IMR-90 (cell line): ENCODE results near the gene EGFR. TPM values are rescaled to one million over a fixed set of nuclear protein-coding genes. Genes with fewer than 3 reads are reported as not detected.
A peak's percentile ranks its signal among the peaks of the same experiment; 100 is the strongest.

ENCODE experiments used
- ATAC-seq: fragments of 200-7000 bp; cut with Tn5 transposase; 2 replicates; pipeline ENCODE4 v1.9.1; 2020; ENCODE audit warnings: low read depth, mild to moderate bottlenecking, moderate library complexity
- BruUV-seq: library from RNA; stranded (reverse); fragments of 400-500 nt; replicated peaks from 2 replicates; lab custom pipeline; 2021; lab: Mats Ljungman, UMichigan
- CTCF ChIA-PET: fragments of 300-600 bp; formaldehyde crosslinking; extraction: SDS; loops from one replicate; lab custom pipeline; 2021; ENCODE audit warnings: antibody characterized with exemption; lab: Yijun Ruan, JAX
- POLR2A ChIA-PET: fragments of 300-600 bp; sonication (Branson Sonifier 250); formaldehyde crosslinking; loops from one replicate; lab custom pipeline; 2022; ENCODE audit warnings: antibody characterized with exemption; ENCODE audit not compliant: unreplicated experiment; lab: Charles Lee
- DNase-seq: peaks from one replicate; pipeline ENCODE4 v3.0.0; 2013
- H2AFZ ChIP-seq: replicated peaks from 2 replicates; pipeline ENCODE3; 2013; ENCODE audit warnings: low read length, mild to moderate bottlenecking; ENCODE audit not compliant: poor library complexity
- H2AK5ac ChIP-seq: 2 replicates; pipeline ENCODE4 v1.6.1; 2013; ENCODE audit warnings: low read depth, low read length, inconsistent platforms
- H2AK9ac ChIP-seq: replicated peaks from 2 replicates; pipeline ENCODE3; 2013; ENCODE audit warnings: mild to moderate bottlenecking, low read depth, low read length, moderate library complexity; ENCODE audit not compliant: poor library complexity
- H2BK120ac ChIP-seq: 2 replicates; pipeline ENCODE4 v1.6.1; 2013; ENCODE audit warnings: low read depth, low read length, inconsistent platforms
- H2BK15ac ChIP-seq: 3 replicates; pipeline ENCODE4 v1.6.1; 2013; ENCODE audit warnings: low read depth, low read length, inconsistent platforms
- H2BK20ac ChIP-seq: 2 replicates; pipeline ENCODE4 v1.6.1; 2013; ENCODE audit warnings: low read depth, mild to moderate bottlenecking, inconsistent platforms, low read length, moderate library complexity
- H2BK5ac ChIP-seq: 2 replicates; pipeline ENCODE4 v1.6.1; 2013; ENCODE audit warnings: mild to moderate bottlenecking, low read depth, low read length, inconsistent platforms; ENCODE audit not compliant: poor library complexity, severe bottlenecking
- H3K14ac ChIP-seq: replicated peaks from 2 replicates; pipeline ENCODE4 v1.6.1; 2013; ENCODE audit warnings: low read depth, low read length, inconsistent platforms
- H3K18ac ChIP-seq: 2 replicates; pipeline ENCODE4 v1.6.1; 2013; ENCODE audit warnings: low read depth, low read length, control low read depth
- H3K23ac ChIP-seq: 2 replicates; pipeline ENCODE4 v1.6.1; 2013; ENCODE audit warnings: low read depth, low read length, inconsistent platforms
- H3K27ac ChIP-seq: 2 replicates; pipeline ENCODE4 v1.5.1; 2013; ENCODE audit warnings: mild to moderate bottlenecking, control low read depth, low read length; ENCODE audit not compliant: insufficient read depth
- H3K27me3 ChIP-seq: 2 replicates; pipeline ENCODE4 v1.6.1; 2013; ENCODE audit warnings: low read length; ENCODE audit not compliant: control insufficient read depth, insufficient read depth
- H3K36me3 ChIP-seq: 2 replicates; pipeline ENCODE4 v1.6.1; 2013; ENCODE audit warnings: low read length, mixed read lengths; ENCODE audit not compliant: control insufficient read depth, insufficient read depth
- H3K4ac ChIP-seq: 2 replicates; pipeline ENCODE4 v1.6.1; 2013; ENCODE audit warnings: low read depth, low read length, inconsistent platforms
- H3K4me1 ChIP-seq: 2 replicates; pipeline ENCODE4 v1.6.1; 2013; ENCODE audit warnings: low read length, mixed read lengths; ENCODE audit not compliant: control insufficient read depth, insufficient read depth
- H3K4me2 ChIP-seq: 2 replicates; pipeline ENCODE4 v1.6.1; 2013; ENCODE audit warnings: low read depth, mild to moderate bottlenecking, control low read depth, low read length, moderate library complexity
- H3K4me3 ChIP-seq: 2 replicates; pipeline ENCODE4 v1.5.1; 2013; ENCODE audit warnings: low read depth, mild to moderate bottlenecking, control low read depth, low read length, moderate library complexity; ENCODE audit not compliant: insufficient read depth
- H3K56ac ChIP-seq: 2 replicates; pipeline ENCODE4 v1.6.1; 2013; ENCODE audit warnings: low read length, inconsistent platforms; ENCODE audit not compliant: insufficient read depth; ENCODE audit errors: extremely low read depth
- H3K79me1 ChIP-seq, 2 experiments: 2 replicates each; pipeline ENCODE4 v1.6.1; 2013; ENCODE audit warnings: low read length in 2 of 2, inconsistent platforms in 1 of 2, low read depth in 1 of 2
- H3K9ac ChIP-seq: 2 replicates; pipeline ENCODE4 v1.6.1; 2013; ENCODE audit warnings: low read depth, low read length, control low read depth
- H3K9me1 ChIP-seq: 2 replicates; pipeline ENCODE4 v1.6.1; 2013; ENCODE audit warnings: low read length, inconsistent platforms; ENCODE audit not compliant: insufficient read depth
- H3K9me3 ChIP-seq: 2 replicates; pipeline ENCODE4 v1.6.1; 2013; ENCODE audit warnings: low read length; ENCODE audit not compliant: control insufficient read depth, insufficient read depth
- H4K20me1 ChIP-seq: 2 replicates; pipeline ENCODE4 v1.6.1; 2013; ENCODE audit warnings: low read length, inconsistent platforms; ENCODE audit not compliant: insufficient read depth
- H4K5ac ChIP-seq: 2 replicates; pipeline ENCODE4 v1.6.1; 2013; ENCODE audit warnings: mild to moderate bottlenecking, low read depth, low read length, control low read depth
- H4K8ac ChIP-seq, 2 experiments: 2 replicates each; pipeline ENCODE4 v1.6.1; 2013; ENCODE audit warnings: low read depth in 2 of 2, low read length in 2 of 2, control low read depth in 1 of 2, inconsistent platforms in 1 of 2
- H4K91ac ChIP-seq: 2 replicates; pipeline ENCODE4 v1.6.1; 2013; ENCODE audit warnings: low read depth, low read length, inconsistent platforms; ENCODE audit not compliant: insufficient read depth
- FOS ChIP-seq: fragments of 150-350 bp; IDR thresholded peaks from 2 replicates; pipeline ENCODE4 v1.6.1; 2016; ENCODE audit warnings: low read depth, low read length
- MAFK ChIP-seq: IDR thresholded peaks from 2 replicates; pipeline ENCODE4 v1.6.1; 2012; ENCODE audit warnings: low read depth, low read length, improper control_type of control experiment
- MAZ ChIP-seq: IDR thresholded peaks from 2 replicates; pipeline ENCODE4 v1.6.1; 2012; ENCODE audit warnings: low read depth, mild to moderate bottlenecking, low read length, improper control_type of control experiment, moderate library complexity, borderline replicate concordance
- NFE2L2 ChIP-seq: fragments of 150-350 bp; IDR thresholded peaks from 2 replicates; pipeline ENCODE4 v1.6.1; 2016; ENCODE audit warnings: low read depth, mild to moderate bottlenecking, low read length
- POLR2A ChIP-seq: IDR thresholded peaks from 2 replicates; pipeline ENCODE4 v1.6.1; 2012; ENCODE audit warnings: mild to moderate bottlenecking, low read depth, low read length
- RAD21 ChIP-seq: IDR thresholded peaks from 2 replicates; pipeline ENCODE4 v1.6.1; 2012; ENCODE audit warnings: low read length, improper control_type of control experiment
- RCOR1 ChIP-seq: IDR thresholded peaks from 2 replicates; pipeline ENCODE4 v1.6.1; 2012; ENCODE audit warnings: mild to moderate bottlenecking, low read length, improper control_type of control experiment; ENCODE audit not compliant: insufficient replicate concordance
- RFX5 ChIP-seq: IDR thresholded peaks from 2 replicates; pipeline ENCODE4 v1.8.0; 2012; ENCODE audit warnings: low read depth, mild to moderate bottlenecking, low read length, moderate library complexity
- SMC3 ChIP-seq: fragments of 150-350 bp; IDR thresholded peaks from 2 replicates; pipeline ENCODE4 v1.6.1; 2016; ENCODE audit warnings: low read depth, mild to moderate bottlenecking, antibody characterized with exemption, low read length, moderate library complexity
- WGBS, 2 experiments: methylation state at CpG; one replicate each; pipeline versions ENCODE4 v1.1.5 to v1.1.7; 2013; ENCODE audit warnings: missing lambda C conversion rate in 2 of 2; ENCODE audit not compliant: insufficient read length in 1 of 2; ENCODE audit errors: extremely low coverage in 2 of 2; 5-methylcytosine and 5-hydroxymethylcytosine counted together
- dilution Hi-C: fragments of 300-500 bp; cut with HindIII; formaldehyde crosslinking; loops from one replicate; pipeline ENCODE4 v1.14.3; 2018; ENCODE audit warnings: low sequenced_read_pairs; ENCODE audit not compliant: unreplicated experiment
- in situ Hi-C: fragments of 300-500 bp; cut with MboI; formaldehyde crosslinking; loops from 3 replicates; pipeline ENCODE4 v1.14.3; 2019; ENCODE audit warnings: low sequenced_read_pairs, inconsistent platforms, mixed read lengths
- intact Hi-C: fragments of 100-400 bp; cut with micrococcal nuclease; formaldehyde crosslinking; loops from 2 replicates; pipeline ENCODE4 v1.10.0; 2022
- polyA plus RNA-seq, 3 experiments: library from polyadenylated mRNA; depleted of rRNA; stranded (reverse); fragments of >200 nt; gene quantifications; 2 replicates each; pipeline ENCODE4 v1.2.3, GENCODE V29; 2012; ENCODE audit warnings: low replicate concordance in 1 of 3
- total RNA-seq: library from RNA; depleted of rRNA; stranded (reverse); fragments of >200 nt; gene quantifications from 2 replicates; pipeline ENCODE4 v1.2.3, GENCODE V29; 2012
- TF ChIP-seq, protein P1 (sequence below): fragments of 150-350 bp; IDR thresholded peaks from 2 replicates; pipeline ENCODE4 v1.6.1; 2017; ENCODE audit warnings: mild to moderate bottlenecking, antibody characterized with exemption, low read length, low read depth
- TF ChIP-seq, protein P2 (sequence below): fragments of 150-350 bp; IDR thresholded peaks from 2 replicates; pipeline ENCODE4 v1.6.1; 2016; ENCODE audit warnings: low read depth, mild to moderate bottlenecking, low read length, moderate library complexity, borderline replicate concordance

The EGFR gene
- total and polyA plus RNA-seq, 2 of the 4 experiments (the other 2 are of a cell fraction): 36.9 to 60.4 TPM

DNA sequence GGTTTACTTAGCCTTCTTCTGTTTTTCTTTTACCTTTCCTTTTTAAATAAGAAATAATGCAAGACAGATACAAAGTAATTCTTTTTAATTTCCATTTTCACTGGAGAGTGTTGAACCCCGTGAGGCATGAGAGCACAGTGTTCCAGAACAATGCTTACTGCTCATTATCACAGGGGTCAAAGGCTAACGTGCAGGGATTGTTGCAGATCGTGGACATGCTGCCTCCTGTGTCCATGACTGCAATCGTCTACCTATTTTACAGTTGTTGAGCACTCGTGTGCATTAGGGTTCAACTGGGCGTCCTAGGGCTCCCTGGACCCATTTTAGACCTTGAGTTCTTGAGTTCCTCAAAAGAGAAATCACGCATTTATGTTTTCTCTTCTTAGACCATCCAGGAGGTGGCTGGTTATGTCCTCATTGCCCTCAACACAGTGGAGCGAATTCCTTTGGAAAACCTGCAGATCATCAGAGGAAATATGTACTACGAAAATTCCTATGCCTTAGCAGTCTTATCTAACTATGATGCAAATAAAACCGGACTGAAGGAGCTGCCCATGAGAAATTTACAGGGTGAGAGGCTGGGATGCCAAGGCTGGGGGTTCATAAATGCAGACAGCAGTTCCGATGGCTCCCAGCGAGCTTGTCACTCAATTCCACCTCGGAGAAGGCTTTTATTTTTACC lies 124.2 kb downstream of the EGFR start:
- H3K36me3 ChIP-seq: peaks cover 49% of the 10 kb centered on the region
- peaks cover 20% of the 10 kb centered on the region for H3K9me1 ChIP-seq
- no peak overlapping the region for H2AFZ ChIP-seq
- no peaks in the 10 kb centered on the region for H3K27me3 ChIP-seq
- in situ Hi-C loops: no loop called here
- H3K79me1 ChIP-seq: peaks cover 53 to 83% of the 10 kb centered on the region in 2 experiments
- H3K9me3 ChIP-seq: peaks cover 2% of the 10 kb centered on the region
- H3K18ac ChIP-seq: peak overlapping the region; percentile 2; the same call in 1 of the 2 replicates
- no peak overlapping the region for H3K4me3 ChIP-seq
- BruUV-seq: no TSS peak
- H4K5ac ChIP-seq: no peak overlapping the region
- no peaks in the 10 kb centered on the region for H4K20me1 ChIP-seq
- H3K27ac ChIP-seq: no peak overlapping the region
- H2BK5ac ChIP-seq: no peak overlapping the region
- dilution Hi-C loops: no loop called here
- CTCF ChIA-PET: interaction anchor here (0.9 kb wide), 1 partner anchor 22 kb away, joined by 3 read pairs; no protein-coding TSS in a partner anchor
- TF ChIP-seq FOS: no peak
- TF ChIP-seq RCOR1: no peak
- TF ChIP-seq, protein P1, sequence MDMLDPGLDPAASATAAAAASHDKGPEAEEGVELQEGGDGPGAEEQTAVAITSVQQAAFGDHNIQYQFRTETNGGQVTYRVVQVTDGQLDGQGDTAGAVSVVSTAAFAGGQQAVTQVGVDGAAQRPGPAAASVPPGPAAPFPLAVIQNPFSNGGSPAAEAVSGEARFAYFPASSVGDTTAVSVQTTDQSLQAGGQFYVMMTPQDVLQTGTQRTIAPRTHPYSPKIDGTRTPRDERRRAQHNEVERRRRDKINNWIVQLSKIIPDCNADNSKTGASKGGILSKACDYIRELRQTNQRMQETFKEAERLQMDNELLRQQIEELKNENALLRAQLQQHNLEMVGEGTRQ: no peak
- TF ChIP-seq NFE2L2: no peak
- TF ChIP-seq SMC3: no peak
- TF ChIP-seq, protein P2, sequence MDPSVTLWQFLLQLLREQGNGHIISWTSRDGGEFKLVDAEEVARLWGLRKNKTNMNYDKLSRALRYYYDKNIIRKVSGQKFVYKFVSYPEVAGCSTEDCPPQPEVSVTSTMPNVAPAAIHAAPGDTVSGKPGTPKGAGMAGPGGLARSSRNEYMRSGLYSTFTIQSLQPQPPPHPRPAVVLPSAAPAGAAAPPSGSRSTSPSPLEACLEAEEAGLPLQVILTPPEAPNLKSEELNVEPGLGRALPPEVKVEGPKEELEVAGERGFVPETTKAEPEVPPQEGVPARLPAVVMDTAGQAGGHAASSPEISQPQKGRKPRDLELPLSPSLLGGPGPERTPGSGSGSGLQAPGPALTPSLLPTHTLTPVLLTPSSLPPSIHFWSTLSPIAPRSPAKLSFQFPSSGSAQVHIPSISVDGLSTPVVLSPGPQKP: no peak
- no peak for TF ChIP-seq POLR2A
- TF ChIP-seq MAFK: no peak
- TF ChIP-seq RAD21: no peak
- TF ChIP-seq MAZ: no peak
- no peak for TF ChIP-seq RFX5
- H4K8ac ChIP-seq: peak overlapping the region in 1 of 2 experiments; percentile 43; a peak in 1 of 4 replicates
- H2AK5ac ChIP-seq: peak overlapping the region; percentile 58; the same call in 1 of the 2 replicates
- H3K23ac ChIP-seq: peak overlapping the region; percentile 55; the same call in 1 of the 2 replicates
- ATAC-seq (no peak), DNase-seq (no peak)
- H2BK20ac ChIP-seq: peak overlapping the region; percentile 39; the same call in 1 of the 2 replicates
- H3K4ac ChIP-seq: 0 out of 2 replicates have a peak overlapping the region, but pooled peaks have one; percentile 6
- H3K56ac ChIP-seq: no peak overlapping the region
- no peak overlapping the region for H4K91ac ChIP-seq
- intact Hi-C loops: no loop called here
- H2BK120ac ChIP-seq: no peak overlapping the region
- H3K9ac ChIP-seq: no peak overlapping the region
- no peak overlapping the region for H3K4me2 ChIP-seq
- POLR2A ChIA-PET: interaction anchor here (0.9 kb wide), 1 partner anchor 10 kb away, joined by 3 read pairs; no protein-coding TSS in a partner anchor
- 0 out of 3 replicates have a peak overlapping the region, but pooled peaks have one; percentile 46 for H2BK15ac ChIP-seq
- WGBS, 2 experiments: 89% methylated on average over 7 of the region's 13 CpGs; no CpG with 5 or more reads in 1 of the 2 experiments
- H3K4me1 ChIP-seq: peaks cover 18% of the 10 kb centered on the region
- no peak overlapping the region for H2AK9ac ChIP-seq
- H3K14ac ChIP-seq: peak overlapping the region; percentile 34; the same call in 1 of the 2 replicates
